ENCODE data around the gene DSG4. TPM values are rescaled to one million over a fixed set of nuclear protein-coding genes. Genes with fewer than 3 reads are reported as not detected.

Gene DSG4
- total RNA-seq, 1 experiment from 2014 or later, result not detected

DNA sequence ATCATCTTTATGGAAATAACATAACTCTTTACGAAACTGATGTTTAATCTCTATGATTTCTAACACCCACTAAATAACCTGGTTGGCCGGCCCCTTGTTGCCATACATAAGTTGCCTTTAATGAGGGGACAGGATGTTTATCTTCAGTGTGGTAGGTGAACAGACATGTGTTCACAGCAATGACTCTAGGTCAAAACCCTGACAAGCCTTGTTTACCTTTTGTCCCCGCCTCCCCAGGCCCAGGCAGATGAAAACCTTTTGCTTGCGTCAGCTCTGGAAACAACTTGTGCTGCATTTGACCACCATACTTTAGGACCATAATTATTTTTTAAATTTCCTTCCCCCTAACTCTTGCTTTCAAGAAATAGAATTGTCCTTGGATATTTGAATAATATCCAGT, 2.9 kb upstream of the DSG4 start:
- TF ChIP-seq, protein P1, sequence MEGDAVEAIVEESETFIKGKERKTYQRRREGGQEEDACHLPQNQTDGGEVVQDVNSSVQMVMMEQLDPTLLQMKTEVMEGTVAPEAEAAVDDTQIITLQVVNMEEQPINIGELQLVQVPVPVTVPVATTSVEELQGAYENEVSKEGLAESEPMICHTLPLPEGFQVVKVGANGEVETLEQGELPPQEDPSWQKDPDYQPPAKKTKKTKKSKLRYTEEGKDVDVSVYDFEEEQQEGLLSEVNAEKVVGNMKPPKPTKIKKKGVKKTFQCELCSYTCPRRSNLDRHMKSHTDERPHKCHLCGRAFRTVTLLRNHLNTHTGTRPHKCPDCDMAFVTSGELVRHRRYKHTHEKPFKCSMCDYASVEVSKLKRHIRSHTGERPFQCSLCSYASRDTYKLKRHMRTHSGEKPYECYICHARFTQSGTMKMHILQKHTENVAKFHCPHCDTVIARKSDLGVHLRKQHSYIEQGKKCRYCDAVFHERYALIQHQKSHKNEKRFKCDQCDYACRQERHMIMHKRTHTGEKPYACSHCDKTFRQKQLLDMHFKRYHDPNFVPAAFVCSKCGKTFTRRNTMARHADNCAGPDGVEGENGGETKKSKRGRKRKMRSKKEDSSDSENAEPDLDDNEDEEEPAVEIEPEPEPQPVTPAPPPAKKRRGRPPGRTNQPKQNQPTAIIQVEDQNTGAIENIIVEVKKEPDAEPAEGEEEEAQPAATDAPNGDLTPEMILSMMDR (IDR thresholded peaks at IDR 0.05; ENCODE audit: unreplicated experiment), result no peak
- DNase-seq, result no peak
- no peaks in the 10 kb centered on the region for H3K4me1 Mint-ChIP-seq (ENCODE audit: low read depth, unreplicated experiment)
- no peak overlapping the region for H3K27ac Mint-ChIP-seq (ENCODE audit: unreplicated experiment)
- H3K9me3 Mint-ChIP-seq (ENCODE audit: low read depth, unreplicated experiment), result no peaks in the 10 kb centered on the region
- CTCF ChIA-PET, result no interaction called here
- intact Hi-C loops (cut with micrococcal nuclease; ENCODE audit: unreplicated experiment), result no loop called here
- H3K36me3 Mint-ChIP-seq (ENCODE audit: insufficient read depth, unreplicated experiment), result no peaks in the 10 kb centered on the region
- H3K27me3 Mint-ChIP-seq (ENCODE audit: unreplicated experiment), result no peaks in the 10 kb centered on the region
- no TSS peak for BruUV-seq (replicated peaks)
- no peak overlapping the region for H3K4me3 Mint-ChIP-seq (ENCODE audit: low read depth, unreplicated experiment)

DNA sequence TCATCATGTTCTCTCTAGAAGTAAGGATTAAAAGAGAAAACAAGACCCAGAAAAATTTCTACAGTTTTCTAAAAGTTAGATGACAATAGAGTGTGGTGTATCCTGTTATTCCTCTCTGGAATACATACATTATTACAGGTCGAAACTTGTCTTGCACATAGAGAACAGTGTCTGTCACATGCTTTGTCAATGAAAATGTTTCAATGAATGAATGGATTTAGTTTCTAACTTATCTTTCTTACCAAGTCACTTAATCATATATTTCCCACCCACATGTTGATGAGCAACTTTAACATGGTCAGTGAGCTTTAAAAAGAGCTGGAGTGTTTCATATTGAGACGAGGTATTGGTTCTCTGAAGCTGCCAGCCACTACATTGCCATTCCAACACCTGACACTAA, 4.3 kb downstream of the DSG4 start:
- H3K4me3 Mint-ChIP-seq (ENCODE audit: low read depth, unreplicated experiment), result no peak overlapping the region
- no peak for DNase-seq
- no peaks in the 10 kb centered on the region for H3K27me3 Mint-ChIP-seq (ENCODE audit: unreplicated experiment)
- H3K27ac Mint-ChIP-seq (ENCODE audit: unreplicated experiment), result no peak overlapping the region
- BruUV-seq (replicated peaks), result no TSS peak
- CTCF ChIA-PET, result no interaction called here
- no peaks in the 10 kb centered on the region for H3K4me1 Mint-ChIP-seq (ENCODE audit: low read depth, unreplicated experiment)
- H3K9me3 Mint-ChIP-seq (ENCODE audit: low read depth, unreplicated experiment), result no peaks in the 10 kb centered on the region
- intact Hi-C loops (cut with micrococcal nuclease; ENCODE audit: unreplicated experiment), result no loop called here
- TF ChIP-seq, protein P1 (IDR thresholded peaks at IDR 0.05; ENCODE audit: unreplicated experiment), result no peak
- H3K36me3 Mint-ChIP-seq (ENCODE audit: insufficient read depth, unreplicated experiment), result no peaks in the 10 kb centered on the region

DNA sequence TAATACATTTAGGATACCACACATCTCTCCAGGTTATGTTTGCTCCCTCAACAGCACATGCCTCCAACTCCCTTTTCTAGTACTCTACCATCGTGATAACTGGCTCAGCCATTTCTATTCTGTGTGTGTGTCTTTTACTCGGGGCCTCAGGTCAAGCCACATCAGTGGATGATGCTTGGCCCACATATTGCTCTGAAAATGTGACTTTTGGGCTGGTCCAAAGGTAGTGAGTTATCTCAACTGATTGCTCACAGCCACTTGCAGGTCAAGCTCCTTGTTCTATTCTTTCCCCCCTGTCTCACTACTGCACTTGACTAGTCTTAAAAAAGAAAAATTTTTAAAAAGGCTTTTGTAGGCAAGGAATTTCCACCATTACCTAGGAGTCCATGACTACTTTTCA, 5.5 kb downstream of the DSG4 start:
- H3K27me3 Mint-ChIP-seq (ENCODE audit: unreplicated experiment), result no peaks in the 10 kb centered on the region
- H3K4me3 Mint-ChIP-seq (ENCODE audit: low read depth, unreplicated experiment), result no peak overlapping the region
- CTCF ChIA-PET, result no interaction called here
- BruUV-seq (replicated peaks), result no TSS peak
- intact Hi-C loops (cut with micrococcal nuclease; ENCODE audit: unreplicated experiment), result no loop called here
- no peaks in the 10 kb centered on the region for H3K36me3 Mint-ChIP-seq (ENCODE audit: insufficient read depth, unreplicated experiment)
- no peaks in the 10 kb centered on the region for H3K4me1 Mint-ChIP-seq (ENCODE audit: low read depth, unreplicated experiment)
- TF ChIP-seq, protein P1 (IDR thresholded peaks at IDR 0.05; ENCODE audit: unreplicated experiment), result no peak
- H3K27ac Mint-ChIP-seq (ENCODE audit: unreplicated experiment), result no peak overlapping the region
- H3K9me3 Mint-ChIP-seq (ENCODE audit: low read depth, unreplicated experiment), result no peaks in the 10 kb centered on the region
- DNase-seq, result no peak

DNA sequence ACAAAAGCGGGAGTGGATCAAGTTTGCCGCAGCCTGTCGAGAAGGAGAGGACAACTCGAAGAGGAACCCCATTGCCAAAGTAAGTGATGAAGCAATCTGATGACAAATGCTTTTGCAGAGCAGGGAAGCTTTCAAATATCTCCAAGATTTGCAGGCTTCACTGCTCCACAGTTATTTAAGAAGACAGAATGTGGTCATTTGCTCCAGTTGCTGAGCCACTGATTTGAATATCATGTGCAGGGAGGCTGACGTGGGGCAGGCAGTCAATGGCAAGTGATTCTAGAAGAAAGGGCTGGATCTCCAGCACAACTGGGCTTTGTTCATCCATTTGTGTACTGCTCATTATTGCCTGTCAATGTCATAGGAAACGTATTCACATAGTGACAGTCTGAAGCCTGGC, 10.2 kb downstream of the DSG4 start:
- H3K27ac Mint-ChIP-seq (ENCODE audit: unreplicated experiment), result no peak overlapping the region
- DNase-seq, result no peak
- no peak overlapping the region for H3K4me3 Mint-ChIP-seq (ENCODE audit: low read depth, unreplicated experiment)
- CTCF ChIA-PET, result interaction anchor here (0.5 kb wide), 1 partner anchor 11 kb away, joined by 4 read pairs; no protein-coding TSS in a partner anchor
- TF ChIP-seq, protein P1 (IDR thresholded peaks at IDR 0.05; ENCODE audit: unreplicated experiment), result no peak
- intact Hi-C loops (cut with micrococcal nuclease; ENCODE audit: unreplicated experiment), result no loop called here
- no TSS peak for BruUV-seq (replicated peaks)
- no peaks in the 10 kb centered on the region for H3K36me3 Mint-ChIP-seq (ENCODE audit: insufficient read depth, unreplicated experiment)
- H3K9me3 Mint-ChIP-seq (ENCODE audit: low read depth, unreplicated experiment), result no peaks in the 10 kb centered on the region
- no peaks in the 10 kb centered on the region for H3K27me3 Mint-ChIP-seq (ENCODE audit: unreplicated experiment)
- H3K4me1 Mint-ChIP-seq (ENCODE audit: low read depth, unreplicated experiment), result no peaks in the 10 kb centered on the region

All from Calu3 (cell line).